Sigmoid colon (tissue), 7 donors: ENCODE measurements around the gene AGAP2. TPM values are rescaled to one million over a fixed set of nuclear protein-coding genes. Genes with fewer than 3 reads are reported as not detected.
A peak's percentile ranks its signal among the peaks of the same experiment; 100 is the strongest.

Experiments
- DNase-seq: peaks from one replicate; pipeline ENCODE4 v3.0.0-alpha.2; 2019
- H3K27ac ChIP-seq, 4 donors: fragments of 200-600 bp; sonication (generic); one replicate each; pipeline ENCODE4 v1.5.1; 2016 to 2019; ENCODE audit warnings: mild to moderate bottlenecking in 1 of 4
- H3K27me3 ChIP-seq, 3 donors: fragments of 200-600 bp; sonication (generic); one replicate each; pipeline ENCODE4 v1.5.1; 2019; ENCODE audit warnings: mild to moderate bottlenecking in 1 of 3
- H3K36me3 ChIP-seq, 4 donors: fragments of 200-600 bp; sonication (generic); one replicate each; pipeline ENCODE4 v1.5.1; 2016 to 2019
- H3K4me1 ChIP-seq, 4 donors: fragments of 200-600 bp; sonication (generic); one replicate each; pipeline ENCODE4 v1.5.1; 2017 to 2019
- H3K4me3 ChIP-seq, 4 donors: fragments of 200-600 bp; sonication (generic); one replicate each; pipeline ENCODE4 v1.5.1; 2017 to 2019; ENCODE audit warnings: mild to moderate bottlenecking in 2 of 4, moderate library complexity in 1 of 4
- H3K9me3 ChIP-seq, 4 donors: fragments of 200-600 bp in 3 of 4; sonication (generic) in 3 of 4; one replicate each; pipeline versions ENCODE4 v1.5.1 to v1.6.1; 2013 to 2019
- CTCF ChIP-seq, 4 experiments: fragments of 450-650 bp in 3 of 4; fragments of 200-600 bp in 1 of 4; IDR thresholded peaks; one replicate each; pipeline ENCODE4 v1.5.1; 2016 to 2019; ENCODE audit warnings: antibody characterized with exemption in 4 of 4, mild to moderate bottlenecking in 3 of 4, moderate library complexity in 2 of 4
- EP300 ChIP-seq, 4 donors: sonication (generic); formaldehyde crosslinking; IDR thresholded peaks; one replicate each; pipeline ENCODE4 v1.6.1; 2017; ENCODE audit warnings: antibody characterized with exemption in 4 of 4
- POLR2A ChIP-seq, 2 donors: fragments of 450-650 bp; IDR thresholded peaks; one replicate each; pipeline ENCODE4 v1.6.1; 2016; ENCODE audit warnings: antibody characterized with exemption in 2 of 2, mild to moderate bottlenecking in 2 of 2, moderate library complexity in 2 of 2
- POLR2AphosphoS5 ChIP-seq, 4 donors: sonication (generic); formaldehyde crosslinking; IDR thresholded peaks; one replicate each; pipeline ENCODE4 v1.6.1; 2017; ENCODE audit warnings: antibody characterized with exemption in 4 of 4
- WGBS, 2 donors: extraction: QIAGEN DNeasy Blood & Tissue Kit; methylation state at CpG; one replicate each; pipeline ENCODE4 v1.1.7; 2013; 5-methylcytosine and 5-hydroxymethylcytosine counted together
- intact Hi-C: fragments of 100-400 bp; cut with DNase I; formaldehyde crosslinking; loops from one replicate; pipeline ENCODE4 v1.15.1; 2023
- polyA plus RNA-seq, 3 donors: library from polyadenylated mRNA; stranded (reverse); fragments of 200-250 nt; gene quantifications; one replicate each; pipeline ENCODE4 v1.2.3, GENCODE V29; 2013
- total RNA-seq, 4 donors: library from RNA; depleted of rRNA; stranded (reverse); fragments of >200 nt; gene quantifications; one replicate each; pipeline ENCODE4 v1.1.0, GENCODE V29; 2016
- donor health status: healthy with polysubstance abuse.
- donor health status: Bipolar disorder and iron deficiency.
- donor health status: healthy.

AGAP2 gene
- total and polyA plus RNA-seq, 7 donors, result under 0.01 to 6.4 (median 1.4) TPM

DNA sequence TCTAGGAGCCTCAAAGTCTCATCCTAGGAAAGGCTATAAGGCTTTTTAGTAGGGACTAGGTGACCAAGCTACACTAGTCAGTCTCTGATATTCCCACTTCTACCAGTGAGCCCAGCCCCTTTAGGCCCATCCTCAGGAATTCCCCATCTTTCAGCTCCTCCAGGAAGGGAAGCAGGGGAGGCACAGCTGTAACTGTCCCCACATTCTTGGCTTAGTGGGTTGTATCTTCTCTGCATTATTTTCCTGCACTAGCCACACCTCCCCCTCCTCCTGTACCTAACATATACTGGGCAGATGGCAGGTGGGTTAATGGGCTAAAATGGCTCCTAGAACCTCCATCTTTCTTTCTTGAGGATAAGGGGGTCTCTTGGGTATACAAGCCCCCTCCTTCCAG, 28.8 kb upstream of the AGAP2 start:
- intact Hi-C loops, result no loop called here
- H3K4me1 ChIP-seq, result peaks cover 0 to 41% (median 36%) of the 10 kb centered on the region in 4 donors
- H3K36me3 ChIP-seq, result peaks cover 0 to 17% (median 0%) of the 10 kb centered on the region in 4 donors
- H3K27me3 ChIP-seq, result peaks cover 29 to 46% (median 44%) of the 10 kb centered on the region in 3 donors
- no peaks in the 10 kb centered on the region for H3K9me3 ChIP-seq
- no peak overlapping the region for H3K4me3 ChIP-seq
- no peak overlapping the region for H3K27ac ChIP-seq
- TF ChIP-seq CTCF (IDR thresholded peaks at IDR 0.05) (no peak), POLR2A (IDR thresholded peaks at IDR 0.05) (no peak), POLR2AphosphoS5 (IDR thresholded peaks at IDR 0.05) (no peak), EP300 (IDR thresholded peaks at IDR 0.05) (no peak)
- no peak for DNase-seq

GRCh38 chr12:57766464-57767304, 28.1 kb upstream of the AGAP2 start, which contains the start of gene CYP27B1:
TSS of gene CYP27B1 (minus strand) at chr12:57767078. CDS start at chr12:57767041, 37 bp downstream.
- Histone ChIP-seq H3K4me3 (peak within 1 kb of the TSS in 3 of 4 donors; percentile 16 to 38 (median 33)), H3K9me3 (no peaks in the 10 kb centered on the region), H3K27ac (no peak within 1 kb of the TSS), H3K36me3 (peaks cover 0 to 17% (median 0%) of the 10 kb centered on the region in 4 donors), H3K27me3 (peaks cover 35 to 52% (median 47%) of the 10 kb centered on the region in 3 donors), H3K4me1 (peaks cover 0 to 40% (median 35%) of the 10 kb centered on the region in 4 donors)
- DNase-seq, result no peak
- intact Hi-C loops, result no loop called here
- TF ChIP-seq EP300 (IDR thresholded peaks at IDR 0.05) (no peak), POLR2AphosphoS5 (IDR thresholded peaks at IDR 0.05) (no peak), POLR2A (IDR thresholded peaks at IDR 0.05) (no peak), CTCF (IDR thresholded peaks at IDR 0.05) (no peak)
- 6 to 8% methylated on average over 38 of the region's 38 CpGs for WGBS, 2 donors

DNA sequence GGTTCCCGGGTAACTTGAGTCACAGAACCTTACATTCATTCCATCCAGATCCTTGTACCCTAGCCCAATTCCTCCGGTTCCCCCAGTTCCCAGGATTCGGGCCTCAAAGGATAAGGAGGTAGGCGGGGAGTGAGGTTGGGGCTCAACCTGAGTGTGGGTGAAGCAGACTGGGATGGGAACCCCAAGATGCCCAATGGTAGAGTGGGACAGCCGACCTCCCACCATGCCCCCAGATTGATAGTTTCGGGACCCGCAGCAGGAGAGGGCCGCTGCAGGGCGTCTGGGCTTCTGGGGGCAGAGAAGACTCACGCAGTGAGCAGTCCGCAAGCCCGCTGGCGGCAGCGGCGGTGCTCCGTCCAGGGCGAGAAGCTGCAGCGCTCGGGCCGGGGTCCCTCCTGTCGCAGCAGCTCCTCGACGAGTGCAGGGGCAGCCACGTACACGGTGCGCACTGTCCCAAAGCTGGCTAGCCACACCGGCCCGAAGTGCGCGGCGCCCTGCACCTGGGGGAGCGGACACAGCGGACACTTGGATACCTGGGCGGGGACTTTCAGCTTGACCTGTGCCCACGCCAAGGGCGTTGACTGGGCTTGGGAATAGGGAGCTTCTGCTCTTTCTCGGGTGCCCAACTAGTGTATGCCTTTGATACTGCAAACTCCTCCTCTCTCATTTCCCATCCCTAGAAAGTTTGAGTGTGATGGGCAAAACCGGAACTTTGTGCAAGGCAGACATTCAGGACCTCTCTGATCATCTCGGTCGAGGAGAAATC, 27.3 kb upstream of the AGAP2 start:
- Histone ChIP-seq H3K4me1 (peaks cover 0 to 32% (median 27%) of the 10 kb centered on the region in 4 donors), H3K36me3 (peaks cover 0 to 17% (median 0%) of the 10 kb centered on the region in 4 donors), H3K9me3 (no peaks in the 10 kb centered on the region), H3K4me3 (peak overlapping the region in 3 of 4 donors; percentile 16 to 38 (median 33)), H3K27me3 (peaks cover 36 to 57% (median 47%) of the 10 kb centered on the region in 3 donors), H3K27ac (no peak overlapping the region)
- TF ChIP-seq POLR2AphosphoS5 (IDR thresholded peaks at IDR 0.05) (no peak), POLR2A (IDR thresholded peaks at IDR 0.05) (no peak), EP300 (IDR thresholded peaks at IDR 0.05) (no peak), CTCF (IDR thresholded peaks at IDR 0.05) (no peak)
- no peak for DNase-seq
- 2 to 4% methylated on average over 40 of the region's 40 CpGs for WGBS, 2 donors
- intact Hi-C loops, result no loop called here

DNA sequence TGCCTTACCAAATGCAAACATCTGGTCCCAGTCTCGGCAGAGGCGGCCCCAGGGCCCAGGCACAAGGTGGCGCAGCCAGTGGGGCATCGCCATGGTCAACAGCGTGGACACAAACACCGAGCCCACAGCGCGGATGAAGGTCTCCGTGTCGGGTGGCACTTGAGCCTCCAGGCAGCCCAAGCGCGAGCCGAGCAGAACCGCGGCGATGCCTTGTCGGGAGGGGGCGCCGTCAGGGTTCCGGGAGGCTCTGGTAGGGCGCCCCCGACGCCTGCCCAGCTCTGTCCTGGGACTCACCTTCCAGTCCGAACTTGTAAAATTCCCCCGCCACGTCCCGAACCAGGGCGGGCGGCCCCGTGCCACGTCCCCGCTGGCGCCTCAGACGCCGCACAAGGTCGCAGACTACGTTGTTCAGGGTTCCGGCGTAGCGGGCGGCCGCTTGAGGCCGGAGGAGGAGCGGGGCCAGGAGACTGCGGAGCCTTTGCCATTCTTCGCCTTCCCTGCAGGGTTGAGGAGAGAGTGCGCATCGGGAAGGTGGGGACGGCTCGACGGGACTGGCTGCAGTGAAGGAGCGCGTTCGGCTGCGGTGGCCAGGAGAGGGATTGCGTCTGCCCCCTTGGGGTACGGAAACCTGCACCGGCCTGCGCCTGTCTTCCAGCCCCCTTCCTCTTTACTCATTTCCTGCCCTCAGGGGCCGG, 26.6 kb upstream of the AGAP2 start:
- no peak for DNase-seq
- H3K4me3 ChIP-seq, result peak overlapping the region in 3 of 4 donors; percentile 20 to 38 (median 33)
- H3K36me3 ChIP-seq, result peaks cover 0 to 12% (median 0%) of the 10 kb centered on the region in 4 donors
- H3K27ac ChIP-seq, result no peak overlapping the region
- H3K4me1 ChIP-seq, result peaks cover 0 to 30% (median 26%) of the 10 kb centered on the region in 4 donors
- TF ChIP-seq POLR2A (IDR thresholded peaks at IDR 0.05), result no peak
- TF ChIP-seq CTCF (IDR thresholded peaks at IDR 0.05), result no peak
- no peak for TF ChIP-seq EP300 (IDR thresholded peaks at IDR 0.05)
- TF ChIP-seq POLR2AphosphoS5 (IDR thresholded peaks at IDR 0.05), result no peak
- no peaks in the 10 kb centered on the region for H3K9me3 ChIP-seq
- intact Hi-C loops, result no loop called here
- H3K27me3 ChIP-seq, result peaks cover 36 to 57% (median 47%) of the 10 kb centered on the region in 3 donors
- WGBS, 2 donors, result 1% methylated on average over 60 of the region's 60 CpGs
